HepG2 (cell line): ENCODE results near the gene PRM2. TPM values are rescaled to one million over a fixed set of nuclear protein-coding genes. Genes with fewer than 3 reads are reported as not detected.

Experiments used
- ATAC-seq: fragments of 200-7000 bp; cut with Tn5 transposase; 3 replicates; pipeline ENCODE4 v1.9.1; 2020; ENCODE audit warnings: mild to moderate bottlenecking, moderate library complexity
- BruUV-seq: library from RNA; stranded (reverse); fragments of 400-500 nt; replicated peaks from 2 replicates; lab custom pipeline; 2021; lab: Mats Ljungman, UMichigan
- CTCF ChIA-PET: fragments of 300-600 bp; formaldehyde crosslinking; extraction: SDS; loops from one replicate; lab custom pipeline; 2021; ENCODE audit warnings: low total read pairs, inconsistent platforms, low intra/inter-chr PET ratio; lab: Yijun Ruan, JAX
- POLR2A ChIA-PET: fragments of 350-600 bp; sonication (Branson Sonifier 250); formaldehyde crosslinking; loops from one replicate; lab custom pipeline; 2020; ENCODE audit warnings: antibody characterized with exemption, inconsistent platforms; lab: Yijun Ruan, JAX
- DNase-seq: peaks from one replicate; pipeline ENCODE4 v3.0.0-alpha.2; 2015; ENCODE audit warnings: low spot score
- FAIRE-seq: peaks from 3 replicates; lab custom pipeline; 2011; peaks lifted over from hg19 to GRCh38; lab: Jason Lieb, UNC
- H2AFZ ChIP-seq: one replicate; pipeline ENCODE4 v1.6.1; 2011; ENCODE audit warnings: low read length, inconsistent platforms
- H3K27ac ChIP-seq: fragments of 300-600 bp; 3 replicates; pipeline ENCODE4 v1.8.0; 2011; ENCODE audit warnings: mixed run types, mild to moderate bottlenecking, mixed read lengths, low read length, inconsistent platforms; ENCODE audit not compliant: insufficient read depth; ENCODE audit errors: extremely low read length
- H3K27me3 ChIP-seq, 2 experiments: fragments of 200-600 bp in 1 of 2; 2 replicates in 1 of 2; 3 replicates in 1 of 2; pipeline versions ENCODE4 v1.6.0 to v1.8.0; 2011; ENCODE audit warnings: low read length in 2 of 2, mild to moderate bottlenecking in 2 of 2, moderate library complexity in 2 of 2, inconsistent platforms in 1 of 2; ENCODE audit not compliant: insufficient read depth in 2 of 2, control insufficient read depth in 1 of 2
- H3K36me3 ChIP-seq, 2 experiments: fragments of 200-600 bp in 1 of 2; replicated peaks in 1 of 2; 2 replicates in 1 of 2; 3 replicates in 1 of 2; pipeline versions ENCODE4 v1.5.1 to v1.8.0; 2011; ENCODE audit warnings: low read length in 2 of 2, inconsistent platforms in 1 of 2; ENCODE audit not compliant: insufficient read depth in 2 of 2, control insufficient read depth in 1 of 2
- H3K4me1 ChIP-seq: 2 replicates; pipeline ENCODE4 v1.5.1; 2012; ENCODE audit warnings: low read length, inconsistent platforms; ENCODE audit not compliant: insufficient read depth
- H3K4me2 ChIP-seq: 2 replicates; pipeline ENCODE4 v1.6.0; 2011; ENCODE audit warnings: low read depth, low read length, inconsistent platforms
- H3K4me3 ChIP-seq, 3 experiments: fragments of 200-600 bp in 1 of 3; sonication (generic), shearing (Covaris generic) in 1 of 3; replicated peaks in 1 of 3; 2 replicates each; pipeline ENCODE4 v1.5.1; 2011 to 2016; ENCODE audit warnings: low read length in 3 of 3, inconsistent platforms in 2 of 3, low read depth in 2 of 3, mild to moderate bottlenecking in 2 of 3, control low read depth in 1 of 3, mixed read lengths in 1 of 3; ENCODE audit not compliant: insufficient read depth in 1 of 3
- H3K79me2 ChIP-seq: one replicate; pipeline ENCODE4 v1.6.1; 2011; ENCODE audit warnings: low read length, inconsistent platforms; ENCODE audit not compliant: insufficient read depth
- H3K9ac ChIP-seq: 2 replicates; pipeline ENCODE4 v1.6.0; 2011; ENCODE audit warnings: mild to moderate bottlenecking, low read depth, low read length, inconsistent platforms; ENCODE audit not compliant: insufficient read depth
- H3K9me3 ChIP-seq: 2 replicates; pipeline ENCODE4 v1.5.1; 2012; ENCODE audit warnings: mild to moderate bottlenecking, low read length
- H4K20me1 ChIP-seq: 2 replicates; pipeline ENCODE4 v1.6.0; 2011; ENCODE audit warnings: inconsistent platforms, mild to moderate bottlenecking, low read length, moderate library complexity; ENCODE audit not compliant: insufficient read depth
- ELF3 ChIP-seq: IDR thresholded peaks from 2 replicates; pipeline ENCODE4 v1.6.1; 2016; ENCODE audit warnings: missing genetic modification reagents, missing compliant biosample characterization
- JUND ChIP-seq: sonication (generic); formaldehyde crosslinking; IDR thresholded peaks from 2 replicates; pipeline ENCODE4 v1.8.0; 2022; ENCODE audit warnings: mild to moderate bottlenecking, missing genetic modification reagents
- KAT2B ChIP-seq: fragments of 150-350 bp; IDR thresholded peaks from 2 replicates; pipeline ENCODE4 v1.6.1; 2014; ENCODE audit warnings: low read depth, low read length, borderline replicate concordance
- MYNN ChIP-seq: sonication (generic); formaldehyde crosslinking; IDR thresholded peaks from 2 replicates; pipeline ENCODE4 v1.4.0; 2020; ENCODE audit warnings: mild to moderate bottlenecking, low read depth, missing genetic modification reagents
- SUZ12 ChIP-seq: fragments of 150-350 bp; IDR thresholded peaks from 2 replicates; pipeline ENCODE4 v1.6.1; 2014; ENCODE audit warnings: low read depth, low read length
- ZBTB42 ChIP-seq: sonication (generic); formaldehyde crosslinking; IDR thresholded peaks from 2 replicates; pipeline ENCODE4 v1.5.0; 2020; ENCODE audit warnings: mild to moderate bottlenecking, missing genetic modification reagents
- ZC3H4 ChIP-seq: sonication (generic); formaldehyde crosslinking; IDR thresholded peaks from 2 replicates; pipeline ENCODE4 v1.4.0; 2020; ENCODE audit warnings: missing genetic modification reagents, borderline replicate concordance
- ZNF20 ChIP-seq: sonication (generic); formaldehyde crosslinking; IDR thresholded peaks from 2 replicates; pipeline ENCODE4 v1.4.0; 2020; ENCODE audit warnings: mild to moderate bottlenecking, moderate library complexity, missing genetic modification reagents
- ZNF333 ChIP-seq: sonication (generic); formaldehyde crosslinking; IDR thresholded peaks from 2 replicates; pipeline ENCODE4 v1.4.0; 2020; ENCODE audit warnings: mild to moderate bottlenecking, missing genetic modification reagents, borderline replicate concordance
- WGBS: methylation state at CpG from one replicate; pipeline ENCODE4 v1.1.6; 2017; ENCODE audit warnings: low lambda C conversion rate; 5-methylcytosine and 5-hydroxymethylcytosine counted together
- in situ Hi-C: cut with HindIII; loops from 2 replicates; pipeline ENCODE4 v1.10.0; 2017; ENCODE audit warnings: low pct_unique_long_range_greater_than_20kb; ENCODE audit not compliant: extremely low pct_ligation_motif_present
- intact Hi-C: fragments of 100-400 bp; cut with micrococcal nuclease; formaldehyde crosslinking; loops from one replicate; pipeline ENCODE4 v1.10.0; 2022; ENCODE audit not compliant: unreplicated experiment
- polyA plus RNA-seq, 8 experiments: library from polyadenylated mRNA; depleted of rRNA in 3 of 8; stranded (reverse) in 7 of 8; unstranded in 1 of 8; fragments of >200 nt; fragmentation: Illumina TruSeq in 4 of 8; extraction: Trizol in 4 of 8; gene quantifications; 2 replicates each; pipeline versions ENCODE4 v1.2.1 to v1.2.3, GENCODE V29; 2011 to 2016; ENCODE audit warnings: low read depth in 4 of 8, missing spikeins in 1 of 8, mixed read lengths in 1 of 8; ENCODE audit not compliant: insufficient read depth in 1 of 8
- total RNA-seq, 5 experiments: library from RNA; depleted of rRNA; stranded (reverse); fragments of >200 nt; fragmentation: Illumina TruSeq; extraction: Trizol; gene quantifications; 2 replicates each; pipeline ENCODE4 v1.2.3, GENCODE V29; 2016; ENCODE audit warnings: low read depth in 1 of 5
- TF ChIP-seq, protein P1 (sequence below): IDR thresholded peaks from 2 replicates; pipeline ENCODE4 v1.6.1; 2018; ENCODE audit warnings: missing genetic modification reagents, mild to moderate bottlenecking, missing compliant biosample characterization

Gene PRM2
- total and polyA plus RNA-seq, 2 of the 13 experiments (the other 11 are each of a cell fraction or from before 2014, with no cell fraction given): 0.54 TPM; not detected in 1

DNA sequence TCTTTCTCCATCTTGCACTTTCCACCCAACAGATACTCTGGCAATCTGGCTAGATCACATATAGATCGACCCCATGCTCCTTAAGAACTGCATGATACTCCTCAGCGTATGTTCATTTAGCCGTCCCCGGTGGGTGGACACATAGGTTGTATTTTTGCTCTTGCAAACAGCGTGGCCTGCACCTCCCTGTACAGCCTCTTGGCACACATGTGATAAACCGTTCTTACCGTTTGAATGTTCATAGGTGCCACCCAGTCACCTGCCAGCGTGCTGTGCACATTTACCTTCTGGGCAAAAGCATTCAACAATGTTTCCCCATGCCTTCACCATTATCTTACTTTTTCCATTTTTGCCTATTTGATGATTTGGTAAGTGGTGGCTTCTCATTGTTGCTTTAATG is 13.4 kb downstream of the PRM2 start:
- peaks cover 5% of the 10 kb centered on the region; the same call in 1 of the 2 replicates for H3K9me3 ChIP-seq
- DNase-seq: no peak
- H3K27me3 ChIP-seq: no peaks in the 10 kb centered on the region; a peak in 1 of 5 replicates
- intact Hi-C loops: no loop called here
- no peak overlapping the region for H2AFZ ChIP-seq
- ChIA-PET CTCF (no interaction called here), POLR2A (interaction anchor here (0.8 to 3.0 kb wide), 4 partner anchors 7 to 49 kb away, joined by 3 to 13 read pairs (median 6); partner anchors contain the start of gene SOCS1)
- 68% methylated on average over 8 of the region's 8 CpGs for WGBS
- FAIRE-seq: no peak
- no peaks in the 10 kb centered on the region for H4K20me1 ChIP-seq
- TF ChIP-seq ELF3 (CRISPR knock-in tag) (no peak), JUND (CRISPR knock-in tag) (no peak), ZC3H4 (no peak), MYNN (CRISPR knock-in tag) (no peak), ZNF333 (CRISPR knock-in tag) (no peak), ZBTB42 (CRISPR knock-in tag) (no peak), SUZ12 (no peak), ZNF20 (CRISPR knock-in tag) (no peak), KAT2B (no peak)
- TF ChIP-seq, protein P1, sequence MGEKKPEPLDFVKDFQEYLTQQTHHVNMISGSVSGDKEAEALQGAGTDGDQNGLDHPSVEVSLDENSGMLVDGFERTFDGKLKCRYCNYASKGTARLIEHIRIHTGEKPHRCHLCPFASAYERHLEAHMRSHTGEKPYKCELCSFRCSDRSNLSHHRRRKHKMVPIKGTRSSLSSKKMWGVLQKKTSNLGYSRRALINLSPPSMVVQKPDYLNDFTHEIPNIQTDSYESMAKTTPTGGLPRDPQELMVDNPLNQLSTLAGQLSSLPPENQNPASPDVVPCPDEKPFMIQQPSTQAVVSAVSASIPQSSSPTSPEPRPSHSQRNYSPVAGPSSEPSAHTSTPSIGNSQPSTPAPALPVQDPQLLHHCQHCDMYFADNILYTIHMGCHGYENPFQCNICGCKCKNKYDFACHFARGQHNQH (CRISPR knock-in tag): no peak
- no peak overlapping the region for H3K9ac ChIP-seq
- no peak overlapping the region for H3K27ac ChIP-seq
- H3K79me2 ChIP-seq: no peaks in the 10 kb centered on the region
- BruUV-seq: no TSS peak
- in situ Hi-C loops: no loop called here
- ATAC-seq: no peak
- no peaks in the 10 kb centered on the region for H3K36me3 ChIP-seq
- H3K4me1 ChIP-seq: peaks cover 95% of the 10 kb centered on the region
- H3K4me2 ChIP-seq: no peak overlapping the region
- no peak overlapping the region for H3K4me3 ChIP-seq
